HepG2 (cell line): ENCODE data around the gene HADH. TPM values are rescaled to one million over a fixed set of nuclear protein-coding genes. Genes with fewer than 3 reads are reported as not detected.

ENCODE experiments used
- EEA1 ChIP-seq: sonication (generic); formaldehyde crosslinking; IDR thresholded peaks from 2 replicates; pipeline ENCODE4 v1.5.1; 2020; ENCODE audit warnings: mild to moderate bottlenecking, missing genetic modification reagents, borderline replicate concordance
- FOXJ3 ChIP-seq: sonication (generic); formaldehyde crosslinking; IDR thresholded peaks from 2 replicates; pipeline ENCODE4 v1.4.0; 2020; ENCODE audit warnings: missing genetic modification reagents, mild to moderate bottlenecking, borderline replicate concordance
- MAFG ChIP-seq: sonication (generic); formaldehyde crosslinking; IDR thresholded peaks from 2 replicates; pipeline ENCODE4 v1.5.1; 2020; ENCODE audit warnings: mild to moderate bottlenecking, missing genetic modification reagents
- MATR3 ChIP-seq: sonication (generic); formaldehyde crosslinking; IDR thresholded peaks from 2 replicates; pipeline ENCODE4 v1.4.0; 2020; ENCODE audit warnings: missing genetic modification reagents
- MLLT10 ChIP-seq: sonication (generic); formaldehyde crosslinking; IDR thresholded peaks from 2 replicates; pipeline ENCODE4 v1.4.0; 2020; ENCODE audit warnings: missing genetic modification reagents
- PITX1 ChIP-seq: sonication (generic); formaldehyde crosslinking; IDR thresholded peaks from 2 replicates; pipeline ENCODE4 v1.5.1; 2020; ENCODE audit warnings: mild to moderate bottlenecking, missing genetic modification reagents
- SP2 ChIP-seq: sonication (generic); formaldehyde crosslinking; IDR thresholded peaks from 2 replicates; pipeline ENCODE4 v1.5.1; 2020; ENCODE audit warnings: mild to moderate bottlenecking, missing genetic modification reagents
- TAF1 ChIP-seq: sonication (generic); formaldehyde crosslinking; IDR thresholded peaks from 2 replicates; pipeline ENCODE4 v1.4.0; 2020; ENCODE audit warnings: missing genetic modification reagents
- TAF15 ChIP-seq: fragments of 200-400 bp; formaldehyde crosslinking; IDR thresholded peaks from one replicate; pipeline ENCODE4 v1.6.1; 2018; ENCODE audit warnings: mild to moderate bottlenecking, low read depth, low read length; ENCODE audit not compliant: poor library complexity, severe bottlenecking
- TSC22D2 ChIP-seq: sonication (generic); formaldehyde crosslinking; IDR thresholded peaks from 2 replicates; pipeline ENCODE4 v1.5.1; 2020; ENCODE audit warnings: missing genetic modification reagents, mild to moderate bottlenecking, borderline replicate concordance
- ZMYM3 ChIP-seq: sonication (generic); formaldehyde crosslinking; IDR thresholded peaks from 2 replicates; pipeline ENCODE4 v1.5.1; 2020; ENCODE audit warnings: mild to moderate bottlenecking, missing genetic modification reagents
- ZNF143 ChIP-seq: sonication (generic); formaldehyde crosslinking; IDR thresholded peaks from 2 replicates; pipeline ENCODE4 v1.4.0; 2020; ENCODE audit warnings: missing genetic modification reagents
- ZNF235 ChIP-seq: sonication (generic); formaldehyde crosslinking; IDR thresholded peaks from 2 replicates; pipeline ENCODE4 v1.8.1; 2023; ENCODE audit warnings: mild to moderate bottlenecking, missing genetic modification reagents, borderline replicate concordance
- ZNF263 ChIP-seq: sonication (generic); formaldehyde crosslinking; IDR thresholded peaks from 2 replicates; pipeline ENCODE4 v1.4.0; 2020; ENCODE audit warnings: missing genetic modification reagents
- ZNF264 ChIP-seq: sonication (generic); formaldehyde crosslinking; IDR thresholded peaks from 2 replicates; pipeline ENCODE4 v1.4.0; 2020; ENCODE audit warnings: missing genetic modification reagents
- ZNF451 ChIP-seq: sonication (generic); formaldehyde crosslinking; IDR thresholded peaks from 2 replicates; pipeline ENCODE4 v1.5.0; 2020; ENCODE audit warnings: mild to moderate bottlenecking, missing genetic modification reagents
- ZNF501 ChIP-seq: sonication (generic); formaldehyde crosslinking; IDR thresholded peaks from 2 replicates; pipeline ENCODE4 v1.5.1; 2020; ENCODE audit warnings: mild to moderate bottlenecking, moderate library complexity, missing genetic modification reagents
- ZNF816 ChIP-seq: sonication (generic); formaldehyde crosslinking; IDR thresholded peaks from 2 replicates; pipeline ENCODE4 v1.8.0; 2022; ENCODE audit warnings: missing genetic modification reagents, mild to moderate bottlenecking, borderline replicate concordance
- polyA plus RNA-seq, 8 experiments: library from polyadenylated mRNA; depleted of rRNA in 3 of 8; stranded (reverse) in 7 of 8; unstranded in 1 of 8; fragments of >200 nt; fragmentation: Illumina TruSeq in 4 of 8; extraction: Trizol in 4 of 8; gene quantifications; 2 replicates each; pipeline versions ENCODE4 v1.2.1 to v1.2.3, GENCODE V29; 2011 to 2016; ENCODE audit warnings: low read depth in 4 of 8, missing spikeins in 1 of 8, mixed read lengths in 1 of 8; ENCODE audit not compliant: insufficient read depth in 1 of 8
- total RNA-seq, 5 experiments: library from RNA; depleted of rRNA; stranded (reverse); fragments of >200 nt; fragmentation: Illumina TruSeq; extraction: Trizol; gene quantifications; 2 replicates each; pipeline ENCODE4 v1.2.3, GENCODE V29; 2016; ENCODE audit warnings: low read depth in 1 of 5
- TF ChIP-seq, protein P1 (sequence below): sonication (generic); formaldehyde crosslinking; IDR thresholded peaks from 2 replicates; pipeline ENCODE4 v1.5.1; 2020; ENCODE audit warnings: mild to moderate bottlenecking, missing genetic modification reagents, moderate library complexity
- TF ChIP-seq, protein P2 (sequence below): sonication (generic); formaldehyde crosslinking; IDR thresholded peaks from 2 replicates; pipeline ENCODE4 v1.4.0; 2020; ENCODE audit warnings: mild to moderate bottlenecking, missing genetic modification reagents
- TF ChIP-seq, protein P3 (sequence below): sonication (generic); IDR thresholded peaks from 2 replicates; pipeline ENCODE4 v1.6.1; 2016; ENCODE audit warnings: low read depth, borderline replicate concordance
- TF ChIP-seq, protein P4 (sequence below): sonication (generic); formaldehyde crosslinking; IDR thresholded peaks from 2 replicates; pipeline ENCODE4 v1.4.0; 2020; ENCODE audit warnings: missing genetic modification reagents, borderline replicate concordance

HADH gene
- total and polyA plus RNA-seq, 2 of the 13 experiments (the other 11 are each of a cell fraction or from before 2014, with no cell fraction given) = 29.6 to 33.9 TPM

DNA sequence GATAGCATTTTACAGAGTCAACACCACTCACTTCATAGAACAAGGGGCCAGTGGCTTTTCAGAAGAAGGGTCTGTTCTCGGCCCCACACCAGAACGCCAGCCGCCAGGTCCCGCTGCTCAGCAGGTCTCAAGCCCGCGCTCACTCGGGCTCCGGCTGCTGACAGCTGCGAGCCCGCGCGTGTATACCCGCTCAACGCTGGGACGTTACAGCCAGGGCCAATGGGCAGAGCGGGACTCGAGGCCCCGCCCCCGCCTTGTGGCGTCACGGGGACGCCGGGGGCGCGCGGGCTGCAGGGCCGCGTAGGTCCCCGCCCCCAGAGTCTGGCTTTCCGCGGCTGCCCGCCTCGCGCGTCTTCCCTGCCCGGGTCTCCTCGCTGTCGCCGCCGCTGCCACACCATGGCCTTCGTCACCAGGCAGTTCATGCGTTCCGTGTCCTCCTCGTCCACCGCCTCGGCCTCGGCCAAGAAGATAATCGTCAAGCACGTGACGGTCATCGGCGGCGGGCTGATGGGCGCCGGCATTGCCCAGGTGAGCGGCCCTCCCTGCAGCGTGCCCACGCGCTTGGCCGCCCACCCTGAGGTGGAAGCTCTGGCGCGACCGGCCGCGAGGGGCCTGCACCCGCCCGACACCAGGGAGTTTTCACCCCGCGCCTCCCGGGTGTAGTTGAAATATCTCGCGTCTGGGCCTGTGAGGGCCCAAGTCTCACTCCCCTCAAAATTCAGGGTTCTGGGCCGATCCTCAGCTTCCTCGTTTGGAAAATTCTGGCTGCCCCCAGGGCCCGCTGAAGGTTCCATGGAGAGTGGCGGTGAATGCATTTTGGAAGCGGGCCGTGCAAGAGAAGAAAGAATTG, at the start of gene HADH (continued):
- TF ChIP-seq ZMYM3 = no peak
- TF ChIP-seq, protein P1, sequence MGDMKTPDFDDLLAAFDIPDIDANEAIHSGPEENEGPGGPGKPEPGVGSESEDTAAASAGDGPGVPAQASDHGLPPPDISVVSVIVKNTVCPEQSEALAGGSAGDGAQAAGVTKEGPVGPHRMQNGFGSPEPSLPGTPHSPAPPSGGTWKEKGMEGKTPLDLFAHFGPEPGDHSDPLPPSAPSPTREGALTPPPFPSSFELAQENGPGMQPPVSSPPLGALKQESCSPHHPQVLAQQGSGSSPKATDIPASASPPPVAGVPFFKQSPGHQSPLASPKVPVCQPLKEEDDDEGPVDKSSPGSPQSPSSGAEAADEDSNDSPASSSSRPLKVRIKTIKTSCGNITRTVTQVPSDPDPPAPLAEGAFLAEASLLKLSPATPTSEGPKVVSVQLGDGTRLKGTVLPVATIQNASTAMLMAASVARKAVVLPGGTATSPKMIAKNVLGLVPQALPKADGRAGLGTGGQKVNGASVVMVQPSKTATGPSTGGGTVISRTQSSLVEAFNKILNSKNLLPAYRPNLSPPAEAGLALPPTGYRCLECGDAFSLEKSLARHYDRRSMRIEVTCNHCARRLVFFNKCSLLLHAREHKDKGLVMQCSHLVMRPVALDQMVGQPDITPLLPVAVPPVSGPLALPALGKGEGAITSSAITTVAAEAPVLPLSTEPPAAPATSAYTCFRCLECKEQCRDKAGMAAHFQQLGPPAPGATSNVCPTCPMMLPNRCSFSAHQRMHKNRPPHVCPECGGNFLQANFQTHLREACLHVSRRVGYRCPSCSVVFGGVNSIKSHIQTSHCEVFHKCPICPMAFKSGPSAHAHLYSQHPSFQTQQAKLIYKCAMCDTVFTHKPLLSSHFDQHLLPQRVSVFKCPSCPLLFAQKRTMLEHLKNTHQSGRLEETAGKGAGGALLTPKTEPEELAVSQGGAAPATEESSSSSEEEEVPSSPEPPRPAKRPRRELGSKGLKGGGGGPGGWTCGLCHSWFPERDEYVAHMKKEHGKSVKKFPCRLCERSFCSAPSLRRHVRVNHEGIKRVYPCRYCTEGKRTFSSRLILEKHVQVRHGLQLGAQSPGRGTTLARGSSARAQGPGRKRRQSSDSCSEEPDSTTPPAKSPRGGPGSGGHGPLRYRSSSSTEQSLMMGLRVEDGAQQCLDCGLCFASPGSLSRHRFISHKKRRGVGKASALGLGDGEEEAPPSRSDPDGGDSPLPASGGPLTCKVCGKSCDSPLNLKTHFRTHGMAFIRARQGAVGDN = peak; percentile 97
- no peak for TF ChIP-seq TSC22D2 (CRISPR knock-in tag)
- TF ChIP-seq ZNF235 (CRISPR knock-in tag) = peak; percentile 72; the same call in 1 of the 2 replicates
- TF ChIP-seq, protein P2, sequence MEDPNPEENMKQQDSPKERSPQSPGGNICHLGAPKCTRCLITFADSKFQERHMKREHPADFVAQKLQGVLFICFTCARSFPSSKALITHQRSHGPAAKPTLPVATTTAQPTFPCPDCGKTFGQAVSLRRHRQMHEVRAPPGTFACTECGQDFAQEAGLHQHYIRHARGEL (CRISPR knock-in tag) = no peak
- no peak for TF ChIP-seq MATR3 (CRISPR knock-in tag)
- TF ChIP-seq, protein P3, sequence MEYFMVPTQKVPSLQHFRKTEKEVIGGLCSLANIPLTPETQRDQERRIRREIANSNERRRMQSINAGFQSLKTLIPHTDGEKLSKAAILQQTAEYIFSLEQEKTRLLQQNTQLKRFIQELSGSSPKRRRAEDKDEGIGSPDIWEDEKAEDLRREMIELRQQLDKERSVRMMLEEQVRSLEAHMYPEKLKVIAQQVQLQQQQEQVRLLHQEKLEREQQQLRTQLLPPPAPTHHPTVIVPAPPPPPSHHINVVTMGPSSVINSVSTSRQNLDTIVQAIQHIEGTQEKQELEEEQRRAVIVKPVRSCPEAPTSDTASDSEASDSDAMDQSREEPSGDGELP = peak; percentile 72; the same call in 1 of the 2 replicates
- no peak for TF ChIP-seq TAF15
- TF ChIP-seq, protein P4, sequence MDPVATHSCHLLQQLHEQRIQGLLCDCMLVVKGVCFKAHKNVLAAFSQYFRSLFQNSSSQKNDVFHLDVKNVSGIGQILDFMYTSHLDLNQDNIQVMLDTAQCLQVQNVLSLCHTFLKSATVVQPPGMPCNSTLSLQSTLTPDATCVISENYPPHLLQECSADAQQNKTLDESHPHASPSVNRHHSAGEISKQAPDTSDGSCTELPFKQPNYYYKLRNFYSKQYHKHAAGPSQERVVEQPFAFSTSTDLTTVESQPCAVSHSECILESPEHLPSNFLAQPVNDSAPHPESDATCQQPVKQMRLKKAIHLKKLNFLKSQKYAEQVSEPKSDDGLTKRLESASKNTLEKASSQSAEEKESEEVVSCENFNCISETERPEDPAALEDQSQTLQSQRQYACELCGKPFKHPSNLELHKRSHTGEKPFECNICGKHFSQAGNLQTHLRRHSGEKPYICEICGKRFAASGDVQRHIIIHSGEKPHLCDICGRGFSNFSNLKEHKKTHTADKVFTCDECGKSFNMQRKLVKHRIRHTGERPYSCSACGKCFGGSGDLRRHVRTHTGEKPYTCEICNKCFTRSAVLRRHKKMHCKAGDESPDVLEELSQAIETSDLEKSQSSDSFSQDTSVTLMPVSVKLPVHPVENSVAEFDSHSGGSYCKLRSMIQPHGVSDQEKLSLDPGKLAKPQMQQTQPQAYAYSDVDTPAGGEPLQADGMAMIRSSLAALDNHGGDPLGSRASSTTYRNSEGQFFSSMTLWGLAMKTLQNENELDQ (CRISPR knock-in tag) = no peak
- 0 out of 2 replicates have a peak, but pooled peaks have one; percentile 25 for TF ChIP-seq ZNF264
- 0 out of 2 replicates have a peak, but pooled peaks have one; percentile 71 for TF ChIP-seq ZNF451 (CRISPR knock-in tag)
- TF ChIP-seq MAFG = no peak
- no peak for TF ChIP-seq FOXJ3 (CRISPR knock-in tag)
- 0 out of 2 replicates have a peak, but pooled peaks have one; percentile 11 for TF ChIP-seq ZNF263 (CRISPR knock-in tag)
- no peak for TF ChIP-seq ZNF816
- TF ChIP-seq MLLT10 = no peak
- TF ChIP-seq EEA1 (CRISPR knock-in tag) = no peak
- TF ChIP-seq PITX1 (CRISPR knock-in tag) = no peak
- peak; percentile 87 for TF ChIP-seq TAF1
- TF ChIP-seq ZNF501 = peak; percentile 77; the same call in 1 of the 2 replicates
- TF ChIP-seq ZNF143 (CRISPR knock-in tag) = peak; percentile 15; the same call in 1 of the 2 replicates
- TF ChIP-seq SP2 (CRISPR knock-in tag) = 0 out of 2 replicates have a peak, but pooled peaks have one; percentile 60
